SU-DHL-6 (cell line): ENCODE measurements around the gene BOLA3.

Source experiments
- EZH2phosphoT487 ChIP-seq: fragments of 200-600 bp; sonication (generic), shearing (Covaris generic); conservative IDR thresholded peaks from 2 replicates; pipeline ENCODE4 v1.6.1; 2018; ENCODE audit warnings: mild to moderate bottlenecking, antibody characterized with exemption, low read length, moderate library complexity, mixed read lengths
- TF ChIP-seq, protein P1 (sequence below): fragments of 200-600 bp; sonication (generic); IDR thresholded peaks from one replicate; pipeline ENCODE4 v1.5.1; 2017; ENCODE audit warnings: antibody characterized with exemption, mild to moderate bottlenecking, low read length, moderate library complexity; ENCODE audit not compliant: insufficient read depth, poor library complexity, severe bottlenecking

DNA sequence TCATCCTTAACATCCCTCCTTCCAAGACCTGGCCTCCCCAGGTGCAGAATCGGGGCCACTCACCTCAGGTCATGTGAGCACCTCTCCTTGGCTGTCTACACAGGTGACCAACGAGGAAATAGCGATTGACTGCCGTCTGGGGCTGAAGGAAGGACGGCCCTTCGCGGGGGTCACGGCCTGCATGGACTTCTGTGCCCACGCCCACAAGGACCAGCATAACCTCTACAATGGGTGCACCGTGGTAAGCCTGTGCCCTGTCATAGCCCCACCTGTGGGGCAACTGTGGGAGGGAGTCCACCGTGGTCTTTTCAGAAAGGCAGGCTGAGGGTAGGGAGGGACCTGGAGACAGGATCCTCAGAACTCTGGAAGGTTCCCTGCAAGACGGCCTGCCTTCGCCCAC is 54.3 kb downstream of the BOLA3 start:
- TF ChIP-seq, protein P1, sequence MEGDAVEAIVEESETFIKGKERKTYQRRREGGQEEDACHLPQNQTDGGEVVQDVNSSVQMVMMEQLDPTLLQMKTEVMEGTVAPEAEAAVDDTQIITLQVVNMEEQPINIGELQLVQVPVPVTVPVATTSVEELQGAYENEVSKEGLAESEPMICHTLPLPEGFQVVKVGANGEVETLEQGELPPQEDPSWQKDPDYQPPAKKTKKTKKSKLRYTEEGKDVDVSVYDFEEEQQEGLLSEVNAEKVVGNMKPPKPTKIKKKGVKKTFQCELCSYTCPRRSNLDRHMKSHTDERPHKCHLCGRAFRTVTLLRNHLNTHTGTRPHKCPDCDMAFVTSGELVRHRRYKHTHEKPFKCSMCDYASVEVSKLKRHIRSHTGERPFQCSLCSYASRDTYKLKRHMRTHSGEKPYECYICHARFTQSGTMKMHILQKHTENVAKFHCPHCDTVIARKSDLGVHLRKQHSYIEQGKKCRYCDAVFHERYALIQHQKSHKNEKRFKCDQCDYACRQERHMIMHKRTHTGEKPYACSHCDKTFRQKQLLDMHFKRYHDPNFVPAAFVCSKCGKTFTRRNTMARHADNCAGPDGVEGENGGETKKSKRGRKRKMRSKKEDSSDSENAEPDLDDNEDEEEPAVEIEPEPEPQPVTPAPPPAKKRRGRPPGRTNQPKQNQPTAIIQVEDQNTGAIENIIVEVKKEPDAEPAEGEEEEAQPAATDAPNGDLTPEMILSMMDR: no peak
- no peak for TF ChIP-seq EZH2phosphoT487
